HCT116 (cell line): ENCODE results near the gene KTI12.

Experiments
- EZH2 ChIP-seq: fragments of 200-600 bp; sonication (generic); IDR thresholded peaks from 2 replicates; pipeline ENCODE4 v1.6.1; 2017; ENCODE audit warnings: antibody characterized with exemption, mixed run types
- EZH2phosphoT487 ChIP-seq: fragments of 200-600 bp; IDR thresholded peaks from 2 replicates; pipeline ENCODE4 v1.6.1; 2018; ENCODE audit warnings: antibody characterized with exemption, borderline replicate concordance
- JUND ChIP-seq: IDR thresholded peaks from 2 replicates; pipeline ENCODE4 v1.6.1; 2012
- POLR2A ChIP-seq: IDR thresholded peaks from 2 replicates; pipeline ENCODE4 v1.7.0; 2011; ENCODE audit warnings: borderline replicate concordance; ENCODE audit not compliant: insufficient read depth, insufficient read length; ENCODE audit errors: extremely low read depth
- RAD21 ChIP-seq: IDR thresholded peaks from 2 replicates; pipeline ENCODE4 v1.6.1; 2012; ENCODE audit warnings: low read depth, mild to moderate bottlenecking
- SP1 ChIP-seq: IDR thresholded peaks from 2 replicates; pipeline ENCODE4 v1.6.1; 2012; ENCODE audit warnings: low read depth
- SRF ChIP-seq: IDR thresholded peaks from 2 replicates; pipeline ENCODE4 v1.6.1; 2012; ENCODE audit warnings: low read depth
- YY1 ChIP-seq: IDR thresholded peaks from 2 replicates; pipeline ENCODE4 v1.6.1; 2011; ENCODE audit warnings: low read length, low read depth, moderate library complexity, mild to moderate bottlenecking; ENCODE audit not compliant: insufficient replicate concordance; ENCODE audit errors: extremely low read depth
- ZFX ChIP-seq: fragments of 450-650 bp; IDR thresholded peaks from 2 replicates; pipeline ENCODE4 v1.6.1; 2017
- TF ChIP-seq, protein P1 (sequence below), 3 experiments: fragments of 200-600 bp in 1 of 3; sonication (generic) in 1 of 3; IDR thresholded peaks in 2 of 3; conservative IDR thresholded peaks in 1 of 3; 2 replicates each; pipeline ENCODE4 v1.5.1; 2012 to 2017; ENCODE audit warnings: low read depth in 2 of 3, low read length in 2 of 3, antibody characterized with exemption in 1 of 3, borderline replicate concordance in 1 of 3, control low read depth in 1 of 3, mild to moderate bottlenecking in 1 of 3, mixed read lengths in 1 of 3, mixed run types in 1 of 3, moderate library complexity in 1 of 3; ENCODE audit not compliant: insufficient read depth in 1 of 3
- TF ChIP-seq, protein P2 (sequence below): IDR thresholded peaks from 2 replicates; pipeline ENCODE4 v1.6.1; 2012; ENCODE audit warnings: low read depth
- TF ChIP-seq, protein P3 (sequence below): IDR thresholded peaks from 2 replicates; pipeline ENCODE4 v1.6.1; 2012
- TF ChIP-seq, protein P4 (sequence below): IDR thresholded peaks from 2 replicates; pipeline ENCODE4 v1.6.1; 2012

DNA sequence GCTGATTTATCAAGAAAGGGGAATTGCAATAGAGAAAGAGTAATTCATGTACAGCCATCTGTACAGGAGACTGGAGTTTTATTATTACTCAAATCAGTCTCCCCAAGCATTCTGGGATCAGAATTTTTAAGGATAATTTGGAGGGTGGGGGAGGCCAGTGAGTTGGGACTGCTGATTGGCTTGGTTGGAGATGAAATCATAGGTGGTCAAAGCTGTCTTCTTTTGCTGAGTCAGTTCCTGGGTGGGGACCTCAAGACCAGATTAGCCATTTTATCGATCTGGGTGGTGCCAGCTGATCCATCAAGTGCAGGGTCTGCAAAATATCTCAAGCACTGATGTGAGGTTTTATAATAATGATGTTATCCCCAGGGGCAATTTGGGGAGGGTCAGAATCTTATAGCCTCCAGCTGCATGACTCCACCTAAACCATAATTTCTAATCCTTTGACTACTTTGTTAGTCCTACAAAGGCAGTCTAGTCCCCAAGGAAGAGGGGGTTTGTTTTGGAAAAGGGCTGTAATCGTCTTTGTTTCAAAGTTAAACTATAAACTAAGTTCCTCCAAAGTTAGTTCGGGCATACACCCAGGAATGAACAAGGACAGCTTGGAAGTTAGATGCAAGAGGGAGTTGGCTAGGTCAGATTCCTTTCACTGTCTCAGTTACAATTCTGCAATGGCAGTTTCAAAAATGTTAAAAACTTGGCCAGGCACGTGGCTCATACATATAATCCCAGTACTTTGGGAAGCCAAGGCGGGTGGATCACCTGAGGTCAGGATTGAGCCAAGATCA lies 26.2 kb downstream of the KTI12 start:
- TF ChIP-seq, protein P1, sequence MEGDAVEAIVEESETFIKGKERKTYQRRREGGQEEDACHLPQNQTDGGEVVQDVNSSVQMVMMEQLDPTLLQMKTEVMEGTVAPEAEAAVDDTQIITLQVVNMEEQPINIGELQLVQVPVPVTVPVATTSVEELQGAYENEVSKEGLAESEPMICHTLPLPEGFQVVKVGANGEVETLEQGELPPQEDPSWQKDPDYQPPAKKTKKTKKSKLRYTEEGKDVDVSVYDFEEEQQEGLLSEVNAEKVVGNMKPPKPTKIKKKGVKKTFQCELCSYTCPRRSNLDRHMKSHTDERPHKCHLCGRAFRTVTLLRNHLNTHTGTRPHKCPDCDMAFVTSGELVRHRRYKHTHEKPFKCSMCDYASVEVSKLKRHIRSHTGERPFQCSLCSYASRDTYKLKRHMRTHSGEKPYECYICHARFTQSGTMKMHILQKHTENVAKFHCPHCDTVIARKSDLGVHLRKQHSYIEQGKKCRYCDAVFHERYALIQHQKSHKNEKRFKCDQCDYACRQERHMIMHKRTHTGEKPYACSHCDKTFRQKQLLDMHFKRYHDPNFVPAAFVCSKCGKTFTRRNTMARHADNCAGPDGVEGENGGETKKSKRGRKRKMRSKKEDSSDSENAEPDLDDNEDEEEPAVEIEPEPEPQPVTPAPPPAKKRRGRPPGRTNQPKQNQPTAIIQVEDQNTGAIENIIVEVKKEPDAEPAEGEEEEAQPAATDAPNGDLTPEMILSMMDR (IDR thresholded peaks at IDR 0.05 in 2 of 3, conservative IDR thresholded peaks at IDR 0.05 in 1 of 3; ENCODE audit: borderline replicate concordance in 1 of 3, insufficient read depth in 1 of 3, low read depth in 2 of 3, low read length in 2 of 3): no peak
- TF ChIP-seq EZH2 (no peak), POLR2A (no peak), EZH2phosphoT487 (no peak), ZFX (no peak), RAD21 (no peak), YY1 (no peak), JUND (no peak), SRF (no peak), SP1 (no peak)
- TF ChIP-seq, protein P2, sequence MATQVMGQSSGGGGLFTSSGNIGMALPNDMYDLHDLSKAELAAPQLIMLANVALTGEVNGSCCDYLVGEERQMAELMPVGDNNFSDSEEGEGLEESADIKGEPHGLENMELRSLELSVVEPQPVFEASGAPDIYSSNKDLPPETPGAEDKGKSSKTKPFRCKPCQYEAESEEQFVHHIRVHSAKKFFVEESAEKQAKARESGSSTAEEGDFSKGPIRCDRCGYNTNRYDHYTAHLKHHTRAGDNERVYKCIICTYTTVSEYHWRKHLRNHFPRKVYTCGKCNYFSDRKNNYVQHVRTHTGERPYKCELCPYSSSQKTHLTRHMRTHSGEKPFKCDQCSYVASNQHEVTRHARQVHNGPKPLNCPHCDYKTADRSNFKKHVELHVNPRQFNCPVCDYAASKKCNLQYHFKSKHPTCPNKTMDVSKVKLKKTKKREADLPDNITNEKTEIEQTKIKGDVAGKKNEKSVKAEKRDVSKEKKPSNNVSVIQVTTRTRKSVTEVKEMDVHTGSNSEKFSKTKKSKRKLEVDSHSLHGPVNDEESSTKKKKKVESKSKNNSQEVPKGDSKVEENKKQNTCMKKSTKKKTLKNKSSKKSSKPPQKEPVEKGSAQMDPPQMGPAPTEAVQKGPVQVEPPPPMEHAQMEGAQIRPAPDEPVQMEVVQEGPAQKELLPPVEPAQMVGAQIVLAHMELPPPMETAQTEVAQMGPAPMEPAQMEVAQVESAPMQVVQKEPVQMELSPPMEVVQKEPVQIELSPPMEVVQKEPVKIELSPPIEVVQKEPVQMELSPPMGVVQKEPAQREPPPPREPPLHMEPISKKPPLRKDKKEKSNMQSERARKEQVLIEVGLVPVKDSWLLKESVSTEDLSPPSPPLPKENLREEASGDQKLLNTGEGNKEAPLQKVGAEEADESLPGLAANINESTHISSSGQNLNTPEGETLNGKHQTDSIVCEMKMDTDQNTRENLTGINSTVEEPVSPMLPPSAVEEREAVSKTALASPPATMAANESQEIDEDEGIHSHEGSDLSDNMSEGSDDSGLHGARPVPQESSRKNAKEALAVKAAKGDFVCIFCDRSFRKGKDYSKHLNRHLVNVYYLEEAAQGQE: no peak
- TF ChIP-seq, protein P3, sequence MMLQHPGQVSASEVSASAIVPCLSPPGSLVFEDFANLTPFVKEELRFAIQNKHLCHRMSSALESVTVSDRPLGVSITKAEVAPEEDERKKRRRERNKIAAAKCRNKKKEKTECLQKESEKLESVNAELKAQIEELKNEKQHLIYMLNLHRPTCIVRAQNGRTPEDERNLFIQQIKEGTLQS: no peak
- TF ChIP-seq, protein P4, sequence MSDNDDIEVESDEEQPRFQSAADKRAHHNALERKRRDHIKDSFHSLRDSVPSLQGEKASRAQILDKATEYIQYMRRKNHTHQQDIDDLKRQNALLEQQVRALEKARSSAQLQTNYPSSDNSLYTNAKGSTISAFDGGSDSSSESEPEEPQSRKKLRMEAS: no peak
